Camera-type eye (tissue), 1 donor: Measurements from ENCODE around the gene NPFFR1. TPM values are rescaled to one million over a fixed set of nuclear protein-coding genes. Genes with fewer than 3 reads are reported as not detected.

Experiments
- total RNA-seq: library from RNA; depleted of rRNA; stranded (reverse); fragments of >200 nt; gene quantifications from one replicate; pipeline ENCODE4 v1.2.3, GENCODE V29; 2014

Gene NPFFR1
- 9.1 TPM for total RNA-seq

GRCh38 chr10:70283445-70284399 is at the start of gene NPFFR1:
NPFFR1 (minus strand) TSS chr10:70284004; CDS start chr10:70283676, 328 bp downstream.

GRCh38 chr10:70233109-70233938 is 50.5 kb downstream of the NPFFR1 start, which contains the start of gene PPA1:
PPA1 (minus strand) TSS chr10:70233429; CDS start chr10:70233327, 102 bp downstream.

Other genes with a start within 250 kb of the NPFFR1 start
- gene MACROH2A2, start 231.2 kb downstream of the NPFFR1 start, total RNA-seq: 49.1 TPM
- gene AIFM2, start 151.2 kb downstream of the NPFFR1 start, total RNA-seq: 3.6 TPM
- 15.7 TPM for gene TYSND1, start 137.3 kb downstream of the NPFFR1 start, total RNA-seq
- gene SAR1A, start 113.5 kb downstream of the NPFFR1 start, total RNA-seq: 135 TPM
- gene PPA1, start 50.6 kb downstream of the NPFFR1 start, total RNA-seq: 123 TPM
- 28.1 TPM for gene LRRC20, start 98.6 kb upstream of the NPFFR1 start, total RNA-seq
- 73.8 TPM for gene EIF4EBP2, start 120.1 kb upstream of the NPFFR1 start, total RNA-seq
- gene NODAL, start 157.7 kb upstream of the NPFFR1 start, total RNA-seq: 1.3 TPM
- 11.7 TPM for gene PALD1, start 194.8 kb upstream of the NPFFR1 start, total RNA-seq